Mesenteric fat pad (tissue), 1 donor: ENCODE results near the gene SLC22A8. TPM values are rescaled to one million over a fixed set of nuclear protein-coding genes. Genes with fewer than 3 reads are reported as not detected.

Source experiments
- total RNA-seq: library from RNA; stranded (reverse); fragmentation: NEBNext Ultra II Directional; extraction: Animal tissue kit (Norgen Biotek cat#: 25700); gene quantifications from one replicate; pipeline ENCODE4 v1.2.1, GENCODE V29; 2021
- donor health status: DM: yes; HTN: yes; CAD: no.

Gene SLC22A8
- total RNA-seq, 1 donor from 2014 or later, result not detected

Other genes with a start within 250 kb of the SLC22A8 start
- 22.3 TPM for gene TAF6L, start 244.4 kb downstream of the SLC22A8 start, total RNA-seq
- 30.6 TPM for gene TMEM179B, start 228.4 kb downstream of the SLC22A8 start, total RNA-seq
- gene TMEM223, start 223.8 kb downstream of the SLC22A8 start, total RNA-seq, result 14.7 TPM
- gene NXF1, start 210.4 kb downstream of the SLC22A8 start, total RNA-seq, result 77.6 TPM
- 41.8 TPM for gene STX5, start 183.8 kb downstream of the SLC22A8 start, total RNA-seq
- not detected for gene TEX54, start 183.0 kb downstream of the SLC22A8 start, total RNA-seq
- 50.9 TPM for gene WDR74, start 176.3 kb downstream of the SLC22A8 start, total RNA-seq
- 202 TPM for gene SLC3A2, start 134.9 kb downstream of the SLC22A8 start, total RNA-seq
- not detected for gene CHRM1, start 94.5 kb downstream of the SLC22A8 start, total RNA-seq
- gene SLC22A6, start 30.9 kb downstream of the SLC22A8 start, total RNA-seq, result not detected
- gene SLC22A24, start 128.4 kb upstream of the SLC22A8 start, total RNA-seq, result not detected
- not detected for gene SLC22A25, start 227.8 kb upstream of the SLC22A8 start, total RNA-seq